A204.1 (cell line): ENCODE data around the gene LRCH4.

Experiments used
- FAIRE-seq: peaks from 2 replicates; lab custom pipeline; 2012; peaks lifted over from hg19 to GRCh38; lab: Jason Lieb, UNC

LRCH4 gene

GRCh38 chr7:100604976-100605911, 19.3 kb upstream of the LRCH4 start:
- no peak for FAIRE-seq

GRCh38 chr7:100604028-100604975, 18.4 kb upstream of the LRCH4 start:
- no peak for FAIRE-seq

DNA sequence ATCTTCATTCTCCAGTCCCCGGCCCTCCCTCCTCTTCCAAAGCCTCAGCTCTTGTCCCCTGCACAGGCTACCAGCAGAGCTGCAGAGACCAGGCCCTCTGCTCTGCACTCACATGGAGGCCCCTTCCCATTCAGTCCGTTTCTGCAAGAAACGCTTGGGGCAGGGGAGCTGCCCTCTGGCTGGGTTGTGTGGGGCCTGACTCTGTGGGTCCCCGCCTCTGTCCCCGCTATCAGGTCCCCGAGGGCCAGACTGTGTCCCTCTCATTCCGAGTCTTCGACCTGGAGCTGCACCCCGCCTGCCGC, 17.7 kb upstream of the LRCH4 start:
- no peak for FAIRE-seq

DNA sequence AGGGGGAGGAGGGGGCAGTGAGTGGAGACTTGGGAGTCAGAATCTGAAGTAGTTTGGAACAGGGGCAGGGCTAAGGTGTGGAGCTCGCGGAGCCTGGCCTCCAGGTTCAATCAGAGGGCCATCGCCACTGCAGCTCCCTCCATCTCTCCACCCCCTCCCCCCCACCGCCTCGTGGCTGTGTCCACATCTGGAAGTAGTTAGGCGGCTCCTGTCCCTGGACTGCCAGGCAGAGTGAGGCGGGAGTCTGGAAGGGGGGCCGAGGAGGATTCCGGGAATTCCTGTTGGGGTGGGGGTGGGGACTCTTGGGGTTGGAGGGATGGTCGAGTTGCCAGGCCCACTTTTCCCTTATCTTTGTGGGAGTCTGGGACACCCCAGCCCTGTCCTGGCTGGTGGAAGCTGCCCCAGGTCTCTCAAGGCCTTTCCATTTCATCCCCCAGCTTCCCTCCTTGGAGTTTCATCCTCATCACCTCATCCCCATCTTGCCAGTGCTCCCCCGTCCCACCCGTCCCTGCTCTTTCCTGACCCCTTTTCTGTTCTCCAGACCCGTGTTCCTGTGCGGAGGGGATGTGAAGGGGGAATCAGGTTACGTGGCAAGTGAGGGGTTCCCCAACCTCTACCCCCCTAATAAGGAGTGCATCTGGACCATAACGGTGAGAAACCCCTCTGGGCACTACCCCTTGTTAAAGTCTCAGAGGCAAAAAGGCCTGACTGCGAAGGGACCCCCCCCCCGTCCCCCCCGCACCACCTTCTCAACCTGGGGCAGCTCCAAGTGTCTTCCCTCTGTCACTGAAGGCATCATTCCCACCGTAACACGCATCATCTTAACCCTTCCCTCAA, 17.2 kb upstream of the LRCH4 start:
- FAIRE-seq, result no peak

- no peak for FAIRE-seq
Measured at GRCh38 chr7:100600730-100601038, 14.8 kb upstream of the LRCH4 start.

DNA sequence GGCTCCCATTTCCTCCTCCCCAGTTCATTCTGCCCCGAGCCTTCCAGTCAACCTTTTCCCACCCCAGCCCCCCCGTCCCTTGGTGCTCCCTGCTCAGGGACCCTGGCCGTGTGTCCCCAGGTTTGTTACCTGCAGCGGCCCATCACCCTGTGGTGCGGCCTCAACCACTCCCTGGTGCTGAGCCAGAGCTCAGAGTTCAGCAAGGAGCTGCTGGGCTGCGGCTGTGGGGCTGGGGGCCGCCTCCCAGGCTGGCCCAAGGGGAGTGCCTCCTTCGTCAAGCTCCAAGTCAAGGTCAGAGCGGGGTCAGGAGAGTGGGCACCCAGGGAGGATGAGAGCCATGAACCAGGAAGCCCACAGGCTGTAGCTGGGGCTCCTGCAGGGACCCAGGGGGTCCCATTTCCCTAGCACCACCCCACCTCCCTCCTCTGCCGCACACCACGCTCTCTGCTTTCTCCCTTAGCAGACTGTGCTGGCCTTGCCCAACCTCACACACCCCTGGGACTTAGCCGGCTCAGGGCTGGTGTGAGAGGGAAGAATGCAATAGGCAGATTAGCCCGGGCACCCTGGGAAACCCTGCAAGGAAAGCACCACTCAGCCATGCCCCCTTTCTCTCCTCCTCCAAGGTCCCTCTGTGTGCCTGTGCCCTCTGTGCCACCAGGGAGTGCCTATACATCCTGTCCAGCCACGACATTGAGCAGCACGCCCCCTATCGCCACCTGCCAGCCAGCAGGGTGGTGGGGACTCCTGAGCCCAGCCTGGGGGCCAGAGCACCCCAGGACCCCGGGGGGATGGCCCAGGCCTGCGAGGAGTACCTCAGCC, 14.2 kb upstream of the LRCH4 start:
- no peak for FAIRE-seq

DNA sequence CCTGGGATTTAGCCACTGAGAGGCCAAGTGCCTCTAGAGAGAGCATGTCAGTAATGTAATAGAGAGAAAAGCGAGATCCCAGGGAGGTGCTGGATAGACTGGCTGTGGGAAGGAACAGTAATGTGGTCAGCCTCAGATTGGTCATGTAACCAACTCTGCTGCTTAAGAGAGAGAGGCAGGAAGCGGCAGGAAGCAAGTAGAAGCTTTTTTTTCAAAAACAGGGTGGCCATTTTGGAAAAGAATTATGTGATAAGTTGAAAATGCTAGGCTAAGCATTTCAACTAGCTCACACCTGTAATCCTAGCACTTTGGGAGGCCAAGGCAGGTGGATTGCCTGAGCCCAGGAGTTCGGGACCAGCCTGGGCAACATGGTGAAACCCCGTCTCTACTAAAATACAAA, 12.5 kb upstream of the LRCH4 start:
- no peak for FAIRE-seq

GRCh38 chr7:100595188-100595587, 9.3 kb upstream of the LRCH4 start:
- no peak for FAIRE-seq

- FAIRE-seq, result no peak
Measured at GRCh38 chr7:100591596-100591995, 5.7 kb upstream of the LRCH4 start.

- no peak for FAIRE-seq
Measured at GRCh38 chr7:100590077-100590737, 4.3 kb upstream of the LRCH4 start.

DNA sequence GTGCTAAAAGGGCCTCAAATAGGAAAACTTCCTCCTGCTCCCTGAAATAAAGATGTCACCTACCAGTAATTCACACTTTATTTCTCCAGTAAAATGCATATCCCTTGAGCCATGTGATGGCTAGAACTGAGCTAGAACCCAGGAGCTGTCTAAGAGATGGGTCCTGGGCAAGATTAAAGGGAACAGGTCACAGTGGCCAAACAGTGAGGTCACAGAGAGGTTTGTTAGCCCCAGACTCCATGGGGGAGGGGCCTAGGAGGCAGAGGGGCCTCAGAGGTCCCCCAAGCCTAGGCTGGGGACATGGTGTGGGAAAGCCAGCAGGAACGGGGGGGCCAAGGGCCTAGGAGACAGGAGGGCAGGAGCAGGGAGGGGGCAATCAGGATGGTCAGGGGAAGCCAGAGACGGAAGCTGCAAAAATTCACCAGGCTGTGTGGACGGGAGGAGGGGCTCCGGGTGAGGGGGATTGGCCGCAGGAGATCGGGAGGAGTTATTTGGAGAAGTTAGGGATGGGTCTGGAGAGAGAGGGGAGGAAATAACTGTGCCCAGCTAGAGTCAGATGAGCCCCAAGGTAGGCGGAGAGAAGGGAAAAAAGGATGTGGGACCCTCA, 3.5 kb upstream of the LRCH4 start:
- FAIRE-seq, result no peak

- FAIRE-seq, result no peak
Measured at GRCh38 chr7:100588438-100588837, 2.5 kb upstream of the LRCH4 start.

- FAIRE-seq, result peak; percentile 100
Measured at GRCh38 chr7:100586266-100587025, 517 bp upstream of the LRCH4 start, which contains the start of gene FBXO24. Gene FBXO24, plus strand, starts transcription at chr7:100586328. Its CDS starts 298 bp downstream, at chr7:100586626.

GRCh38 chr7:100584683-100585510, 1.0 kb downstream of the LRCH4 start:
- no peak for FAIRE-seq

GRCh38 chr7:100584054-100584682, 1.8 kb downstream of the LRCH4 start:
- no peak for FAIRE-seq

GRCh38 chr7:100583132-100584053, 2.5 kb downstream of the LRCH4 start:
- FAIRE-seq, result no peak

- no peak for FAIRE-seq
Measured at GRCh38 chr7:100582650-100583049, 3.3 kb downstream of the LRCH4 start.
